HepG2 (cell line): ENCODE measurements around the gene SYT9. TPM values are rescaled to one million over a fixed set of nuclear protein-coding genes. Genes with fewer than 3 reads are reported as not detected.

Source experiments
- ATAC-seq: fragments of 200-7000 bp; cut with Tn5 transposase; 3 replicates; pipeline ENCODE4 v1.9.1; 2020; ENCODE audit warnings: mild to moderate bottlenecking, moderate library complexity
- BruUV-seq: library from RNA; stranded (reverse); fragments of 400-500 nt; replicated peaks from 2 replicates; lab custom pipeline; 2021; lab: Mats Ljungman, UMichigan
- CTCF ChIA-PET: fragments of 300-600 bp; formaldehyde crosslinking; extraction: SDS; loops from one replicate; lab custom pipeline; 2021; ENCODE audit warnings: low total read pairs, inconsistent platforms, low intra/inter-chr PET ratio; lab: Yijun Ruan, JAX
- POLR2A ChIA-PET: fragments of 350-600 bp; sonication (Branson Sonifier 250); formaldehyde crosslinking; loops from one replicate; lab custom pipeline; 2020; ENCODE audit warnings: antibody characterized with exemption, inconsistent platforms; lab: Yijun Ruan, JAX
- DNase-seq: peaks from one replicate; pipeline ENCODE4 v3.0.0-alpha.2; 2015; ENCODE audit warnings: low spot score
- FAIRE-seq: peaks from 3 replicates; lab custom pipeline; 2011; peaks lifted over from hg19 to GRCh38; lab: Jason Lieb, UNC
- H2AFZ ChIP-seq: one replicate; pipeline ENCODE4 v1.6.1; 2011; ENCODE audit warnings: low read length, inconsistent platforms
- H3K27ac ChIP-seq: fragments of 300-600 bp; 3 replicates; pipeline ENCODE4 v1.8.0; 2011; ENCODE audit warnings: mixed run types, mild to moderate bottlenecking, mixed read lengths, low read length, inconsistent platforms; ENCODE audit not compliant: insufficient read depth; ENCODE audit errors: extremely low read length
- H3K27me3 ChIP-seq, 2 experiments: fragments of 200-600 bp in 1 of 2; 2 replicates in 1 of 2; 3 replicates in 1 of 2; pipeline versions ENCODE4 v1.6.0 to v1.8.0; 2011; ENCODE audit warnings: low read length in 2 of 2, mild to moderate bottlenecking in 2 of 2, moderate library complexity in 2 of 2, inconsistent platforms in 1 of 2; ENCODE audit not compliant: insufficient read depth in 2 of 2, control insufficient read depth in 1 of 2
- H3K36me3 ChIP-seq, 2 experiments: fragments of 200-600 bp in 1 of 2; replicated peaks in 1 of 2; 2 replicates in 1 of 2; 3 replicates in 1 of 2; pipeline versions ENCODE4 v1.5.1 to v1.8.0; 2011; ENCODE audit warnings: low read length in 2 of 2, inconsistent platforms in 1 of 2; ENCODE audit not compliant: insufficient read depth in 2 of 2, control insufficient read depth in 1 of 2
- H3K4me1 ChIP-seq: 2 replicates; pipeline ENCODE4 v1.5.1; 2012; ENCODE audit warnings: low read length, inconsistent platforms; ENCODE audit not compliant: insufficient read depth
- H3K4me2 ChIP-seq: 2 replicates; pipeline ENCODE4 v1.6.0; 2011; ENCODE audit warnings: low read depth, low read length, inconsistent platforms
- H3K4me3 ChIP-seq, 3 experiments: fragments of 200-600 bp in 1 of 3; sonication (generic), shearing (Covaris generic) in 1 of 3; replicated peaks in 1 of 3; 2 replicates each; pipeline ENCODE4 v1.5.1; 2011 to 2016; ENCODE audit warnings: low read length in 3 of 3, inconsistent platforms in 2 of 3, low read depth in 2 of 3, mild to moderate bottlenecking in 2 of 3, control low read depth in 1 of 3, mixed read lengths in 1 of 3; ENCODE audit not compliant: insufficient read depth in 1 of 3
- H3K79me2 ChIP-seq: one replicate; pipeline ENCODE4 v1.6.1; 2011; ENCODE audit warnings: low read length, inconsistent platforms; ENCODE audit not compliant: insufficient read depth
- H3K9ac ChIP-seq: 2 replicates; pipeline ENCODE4 v1.6.0; 2011; ENCODE audit warnings: mild to moderate bottlenecking, low read depth, low read length, inconsistent platforms; ENCODE audit not compliant: insufficient read depth
- H3K9me3 ChIP-seq: 2 replicates; pipeline ENCODE4 v1.5.1; 2012; ENCODE audit warnings: mild to moderate bottlenecking, low read length
- H4K20me1 ChIP-seq: 2 replicates; pipeline ENCODE4 v1.6.0; 2011; ENCODE audit warnings: inconsistent platforms, mild to moderate bottlenecking, low read length, moderate library complexity; ENCODE audit not compliant: insufficient read depth
- IRF1 ChIP-seq: sonication (generic); formaldehyde crosslinking; IDR thresholded peaks from 2 replicates; pipeline ENCODE4 v1.4.0; 2020; ENCODE audit warnings: low read depth, mild to moderate bottlenecking, missing genetic modification reagents
- MEIS2 ChIP-seq: sonication (generic); formaldehyde crosslinking; IDR thresholded peaks from 2 replicates; pipeline ENCODE4 v1.9.0; 2021; ENCODE audit warnings: mild to moderate bottlenecking, missing genetic modification reagents
- RAD21 ChIP-seq: fragments of 450-650 bp; formaldehyde crosslinking; IDR thresholded peaks from 2 replicates; pipeline ENCODE4 v1.5.0; 2020; ENCODE audit warnings: mild to moderate bottlenecking
- RARA ChIP-seq: IDR thresholded peaks from 2 replicates; pipeline ENCODE4 v1.6.1; 2016; ENCODE audit warnings: missing genetic modification reagents, missing compliant biosample characterization
- RFX1 ChIP-seq: fragments of 450-650 bp; IDR thresholded peaks from 2 replicates; pipeline ENCODE4 v1.6.1; 2017
- SALL1 ChIP-seq: sonication (generic); formaldehyde crosslinking; IDR thresholded peaks from 2 replicates; pipeline ENCODE4 v1.8.0; 2022; ENCODE audit warnings: mild to moderate bottlenecking, missing genetic modification reagents
- SMAD9 ChIP-seq: sonication (generic); formaldehyde crosslinking; IDR thresholded peaks from 2 replicates; pipeline ENCODE4 v1.5.1; 2020; ENCODE audit warnings: mild to moderate bottlenecking, missing genetic modification reagents
- U2AF1 ChIP-seq: fragments of 200-400 bp; formaldehyde crosslinking; optimal IDR thresholded peaks from 2 replicates; pipeline ENCODE3; 2017; ENCODE audit warnings: mild to moderate bottlenecking, low read depth, low read length
- ZNF431 ChIP-seq: sonication (generic); formaldehyde crosslinking; IDR thresholded peaks from 2 replicates; pipeline ENCODE4 v1.9.0; 2022; ENCODE audit warnings: missing genetic modification reagents, low read depth, mild to moderate bottlenecking, borderline replicate concordance
- ZNF703 ChIP-seq: sonication (generic); formaldehyde crosslinking; IDR thresholded peaks from 2 replicates; pipeline ENCODE4 v1.5.1; 2020; ENCODE audit warnings: missing genetic modification reagents, mild to moderate bottlenecking, moderate library complexity, borderline replicate concordance
- ZUFSP ChIP-seq: sonication (generic); formaldehyde crosslinking; IDR thresholded peaks from 2 replicates; pipeline ENCODE4 v1.9.0; 2021; ENCODE audit warnings: missing genetic modification reagents, mild to moderate bottlenecking, borderline replicate concordance
- WGBS: methylation state at CpG from one replicate; pipeline ENCODE4 v1.1.6; 2017; ENCODE audit warnings: low lambda C conversion rate; 5-methylcytosine and 5-hydroxymethylcytosine counted together
- in situ Hi-C: cut with HindIII; loops from 2 replicates; pipeline ENCODE4 v1.10.0; 2017; ENCODE audit warnings: low pct_unique_long_range_greater_than_20kb; ENCODE audit not compliant: extremely low pct_ligation_motif_present
- intact Hi-C: fragments of 100-400 bp; cut with micrococcal nuclease; formaldehyde crosslinking; loops from one replicate; pipeline ENCODE4 v1.10.0; 2022; ENCODE audit not compliant: unreplicated experiment
- polyA plus RNA-seq, 8 experiments: library from polyadenylated mRNA; depleted of rRNA in 3 of 8; stranded (reverse) in 7 of 8; unstranded in 1 of 8; fragments of >200 nt; fragmentation: Illumina TruSeq in 4 of 8; extraction: Trizol in 4 of 8; gene quantifications; 2 replicates each; pipeline versions ENCODE4 v1.2.1 to v1.2.3, GENCODE V29; 2011 to 2016; ENCODE audit warnings: low read depth in 4 of 8, missing spikeins in 1 of 8, mixed read lengths in 1 of 8; ENCODE audit not compliant: insufficient read depth in 1 of 8
- total RNA-seq, 5 experiments: library from RNA; depleted of rRNA; stranded (reverse); fragments of >200 nt; fragmentation: Illumina TruSeq; extraction: Trizol; gene quantifications; 2 replicates each; pipeline ENCODE4 v1.2.3, GENCODE V29; 2016; ENCODE audit warnings: low read depth in 1 of 5

The SYT9 gene
- total and polyA plus RNA-seq, 2 of the 13 experiments (the other 11 are each of a cell fraction or from before 2014, with no cell fraction given): not detected

GRCh38 chr11:7437696-7438095 is 186.0 kb downstream of the SYT9 start:
- H3K27me3 ChIP-seq: peaks cover 0 to 5% of the 10 kb centered on the region in 2 experiments; a peak in 2 of 5 replicates
- TF ChIP-seq IRF1 (CRISPR knock-in tag) (no peak), MEIS2 (no peak), U2AF1 (no peak), RFX1 (no peak), RAD21 (no peak), ZUFSP (CRISPR knock-in tag) (no peak), RARA (CRISPR knock-in tag) (no peak), ZNF431 (CRISPR knock-in tag) (no peak), ZNF703 (CRISPR knock-in tag) (no peak), SMAD9 (CRISPR knock-in tag) (no peak), SALL1 (CRISPR knock-in tag) (no peak)
- TF ChIP-seq, all 625 proteins: peak for 0
- no peak overlapping the region for H2AFZ ChIP-seq
- FAIRE-seq: no peak
- ATAC-seq: no peak
- DNase-seq: no peak
- no peak overlapping the region for H3K4me2 ChIP-seq
- no peak overlapping the region for H3K27ac ChIP-seq
- no peaks in the 10 kb centered on the region for H3K4me1 ChIP-seq
- WGBS: 34% methylated on average over 3 of the region's 3 CpGs
- no peak overlapping the region for H3K4me3 ChIP-seq
- no peak overlapping the region for H3K9ac ChIP-seq
- no peaks in the 10 kb centered on the region for H3K9me3 ChIP-seq
- in situ Hi-C loops: no loop called here
- intact Hi-C loops: no loop called here
- CTCF ChIA-PET: no interaction called here
- no peaks in the 10 kb centered on the region for H4K20me1 ChIP-seq
- POLR2A ChIA-PET: no interaction called here
- no peaks in the 10 kb centered on the region for H3K79me2 ChIP-seq
- no TSS peak for BruUV-seq
- H3K36me3 ChIP-seq: no peaks in the 10 kb centered on the region
